Epidermal melanocyte (primary cell): Measurements from ENCODE around the gene HHEX.
"Not testable (repeated sequence)": the region's sequence is repeated elsewhere in the genome, so short reads cannot be mapped to it uniquely, and the experiment has no call there.

Experiments used
- DNase-seq: peaks from one replicate; pipeline ENCODE4 v3.0.0; 2011; ENCODE audit warnings: low spot score; ENCODE audit not compliant: insufficient read length

The HHEX gene

GRCh38 chr10:92689663-92690210 lies at the start of gene HHEX:
Gene HHEX (plus strand): TSS chr10:92689955. CDS start chr10:92689987, 32 bp downstream.
- no peak for DNase-seq

DNA sequence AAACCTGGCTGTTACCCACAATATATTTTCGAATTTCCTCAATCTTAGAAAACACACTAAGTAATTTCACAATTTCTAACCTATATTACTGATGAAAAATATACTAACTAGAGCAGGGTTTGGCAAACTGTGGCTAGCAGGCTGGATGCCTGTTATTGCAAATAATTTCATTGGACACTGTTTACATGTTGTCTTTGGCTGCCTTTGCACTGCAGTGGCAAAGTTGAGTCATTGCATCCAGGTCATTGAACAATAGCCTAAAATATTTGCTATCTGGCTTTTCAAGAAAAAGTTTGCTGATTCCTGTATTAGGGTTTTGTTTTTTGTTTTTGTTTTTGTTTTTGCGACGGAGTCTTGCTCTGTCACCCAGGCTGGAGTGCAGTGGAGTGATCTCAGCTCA lies 49.6 kb upstream of the HHEX start:
- no peak for DNase-seq

DNA sequence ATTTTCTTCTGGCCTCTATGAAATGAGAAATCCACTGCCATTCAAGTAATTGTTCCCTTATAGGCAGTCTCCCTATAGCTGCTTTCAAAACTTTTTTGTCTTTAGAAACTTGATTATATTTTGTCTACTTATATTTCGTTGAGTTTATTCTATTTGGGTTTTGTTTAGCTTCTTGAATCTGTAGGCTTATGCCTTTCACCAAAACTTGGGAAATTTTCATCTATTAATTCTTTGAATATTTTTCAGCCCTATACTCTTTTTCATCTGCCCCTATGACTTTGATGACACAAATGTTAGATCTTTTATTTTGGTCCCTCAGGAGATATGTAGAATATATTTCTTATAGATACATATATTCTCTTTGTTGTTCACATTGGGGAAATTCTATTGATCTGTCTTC lies 48.3 kb upstream of the HHEX start:
- DNase-seq = no peak

GRCh38 chr10:92644921-92645320 lies 44.8 kb upstream of the HHEX start:
- DNase-seq = no peak

DNA sequence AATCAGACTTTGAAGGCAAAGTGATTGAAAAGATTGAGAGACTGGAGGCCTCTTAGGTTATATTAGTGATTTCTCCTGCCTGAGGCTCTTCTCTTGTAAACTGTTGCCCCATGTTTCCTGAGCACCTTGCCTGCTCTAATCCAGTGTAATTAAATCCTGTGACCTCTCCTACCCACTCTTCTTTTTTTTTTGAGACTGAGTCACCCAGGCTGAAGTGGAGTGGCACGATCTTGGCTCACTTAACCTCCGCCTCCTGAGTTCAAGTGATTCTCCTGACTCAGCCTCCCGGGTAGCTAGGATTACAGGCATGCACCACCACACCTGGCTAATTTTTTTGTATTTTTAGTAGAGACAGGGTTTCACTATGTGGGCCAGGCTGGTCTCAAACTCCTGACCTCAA lies 38.9 kb upstream of the HHEX start:
- DNase-seq = not testable (repeated sequence)

DNA sequence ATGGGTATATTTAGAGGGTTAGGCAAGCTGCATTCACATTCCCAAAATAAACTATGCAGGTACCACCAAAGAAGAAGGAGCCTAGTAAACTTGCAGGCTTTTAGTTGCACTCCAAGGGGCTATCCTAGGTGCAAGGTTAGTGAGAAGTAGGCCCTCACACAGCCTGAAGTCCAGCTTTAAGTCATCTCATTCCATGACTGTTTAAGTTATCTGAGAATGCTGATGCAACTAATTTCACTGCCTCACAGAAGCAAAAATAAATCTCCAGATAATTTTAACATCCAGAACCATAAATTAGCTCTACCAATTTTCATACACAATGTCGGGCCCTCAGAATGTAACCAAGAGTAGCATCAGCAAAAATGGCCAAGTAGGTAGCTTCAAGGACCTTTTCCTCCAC lies 34.3 kb upstream of the HHEX start:
- DNase-seq = no peak

DNA sequence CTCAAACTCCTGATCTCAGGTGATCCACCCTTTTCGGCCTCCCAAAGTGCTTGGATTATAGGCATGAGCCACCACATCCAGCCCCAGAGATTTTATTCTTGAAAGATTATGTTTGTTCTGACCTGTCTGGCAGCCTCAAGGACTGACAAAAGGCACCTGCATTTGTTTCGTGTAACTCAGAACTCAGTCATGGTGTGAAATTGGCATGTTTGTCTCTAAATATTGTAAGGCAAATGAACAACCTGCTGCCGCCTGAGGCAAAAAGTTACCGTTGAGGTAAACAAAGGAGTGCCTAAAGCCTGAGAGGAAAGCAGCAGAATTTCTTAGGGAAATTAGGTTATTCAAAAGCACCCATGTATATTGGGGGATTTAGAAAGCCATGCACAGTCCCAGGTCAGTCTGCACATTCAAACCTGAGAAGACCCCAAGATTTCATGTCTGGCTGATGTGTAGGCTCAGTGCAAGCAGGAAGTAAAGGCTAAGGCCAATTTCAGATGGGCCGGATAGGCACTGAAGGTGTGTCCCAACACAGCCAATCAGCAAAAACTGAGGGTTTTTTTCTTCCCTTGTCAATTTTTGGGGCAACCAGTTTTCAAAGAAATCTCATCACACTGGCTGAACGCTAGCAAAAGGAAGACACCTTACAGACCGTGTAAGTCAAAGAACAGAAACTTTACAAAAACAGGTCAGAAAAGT lies 33.3 kb upstream of the HHEX start:
- no peak for DNase-seq

DNA sequence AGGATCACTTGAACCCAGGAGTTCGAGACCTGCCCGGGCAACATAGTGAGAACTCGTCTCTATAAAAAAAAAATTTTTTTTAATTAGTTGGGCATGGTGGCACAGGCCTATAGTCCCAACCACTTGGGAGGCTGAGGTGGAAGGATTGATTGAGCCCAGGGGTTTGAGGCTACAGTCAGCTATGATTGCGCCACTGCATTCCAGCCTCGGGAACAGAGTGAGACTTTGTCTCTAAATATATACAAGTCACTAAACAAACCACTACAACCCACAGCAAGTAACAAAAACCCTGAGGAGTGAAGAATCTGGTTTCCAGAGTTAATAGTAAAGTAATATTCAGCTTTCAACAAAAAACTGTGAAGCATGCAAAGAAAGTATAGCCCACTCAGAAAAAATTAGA lies 32.7 kb upstream of the HHEX start:
- DNase-seq = no peak

- DNase-seq = no peak
These were observed 26.9 kb upstream of the HHEX start for GRCh38 chr10:92662848-92663247.

GRCh38 chr10:92664322-92664721 lies 25.4 kb upstream of the HHEX start:
- no peak for DNase-seq

DNA sequence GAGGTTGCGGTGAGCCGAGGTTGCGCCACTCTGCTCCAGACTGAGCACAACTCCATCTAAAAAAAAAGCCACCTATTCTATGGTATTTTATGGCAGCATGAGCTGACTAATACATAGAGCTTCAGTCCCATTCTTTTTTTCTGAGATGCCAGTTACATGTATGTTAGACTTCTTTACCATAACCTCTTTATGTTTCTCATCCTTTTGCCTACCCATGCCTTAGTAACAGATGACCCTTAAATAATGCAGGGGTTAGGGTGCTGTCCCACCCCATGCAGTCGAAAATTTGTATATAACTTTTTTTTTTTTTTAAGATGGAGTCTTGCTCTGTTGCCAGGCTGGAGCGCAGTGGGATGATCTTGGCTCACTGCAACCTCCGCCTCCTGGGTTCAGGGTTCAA lies 22.7 kb upstream of the HHEX start:
- no peak for DNase-seq

DNA sequence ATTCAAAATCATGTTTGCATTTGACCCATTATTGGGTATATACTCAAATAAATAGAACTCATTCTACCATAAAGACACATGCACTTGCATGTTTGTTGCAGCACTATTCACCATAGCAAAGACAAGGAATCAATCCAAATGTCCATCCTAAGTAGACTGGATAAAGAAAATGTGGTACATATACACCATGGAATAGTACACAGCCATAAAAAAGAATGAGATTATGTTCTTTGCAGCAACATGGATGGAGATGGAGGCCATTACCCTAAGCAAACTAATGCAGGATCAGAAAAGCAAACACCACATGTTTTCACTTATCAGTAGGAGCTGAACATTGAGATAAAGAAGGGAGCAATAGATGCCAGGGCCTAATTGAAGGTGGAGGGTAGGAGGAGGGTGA lies 12.0 kb upstream of the HHEX start:
- no peak for DNase-seq

GRCh38 chr10:92678206-92678605 lies 11.5 kb upstream of the HHEX start:
- DNase-seq = no peak

DNA sequence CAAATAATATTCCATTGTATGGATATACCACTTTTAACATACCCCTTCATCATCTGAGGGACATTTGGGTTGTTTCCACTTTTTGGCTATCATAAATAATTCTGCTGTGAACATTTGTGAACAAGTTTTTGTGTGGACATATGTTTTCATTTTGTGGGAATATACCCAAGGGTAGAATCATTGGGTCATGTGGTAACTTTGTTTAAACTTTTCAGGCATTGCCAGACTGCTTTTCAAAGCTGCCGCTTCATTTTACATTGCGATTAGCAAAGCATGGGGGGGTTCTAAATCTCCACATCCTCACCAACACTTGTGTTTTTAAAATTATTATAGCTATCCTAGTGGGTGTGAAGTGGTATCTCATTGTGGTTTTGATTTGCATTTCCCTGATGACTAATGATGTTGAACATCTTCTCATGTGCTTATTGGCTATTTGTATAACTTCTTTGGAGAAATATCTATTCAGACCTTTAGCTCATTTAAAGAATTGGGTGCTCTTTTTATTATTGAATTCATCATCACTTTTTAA lies 8.4 kb upstream of the HHEX start:
- no peak for DNase-seq

- DNase-seq = no peak
These were observed 1.2 kb upstream of the HHEX start for GRCh38 chr10:92688573-92688926.

- no peak for DNase-seq
These were observed 660 bp upstream of the HHEX start for GRCh38 chr10:92688927-92689662.

- no peak for DNase-seq
These were observed 608 bp downstream of the HHEX start for GRCh38 chr10:92690211-92690914.

GRCh38 chr10:92690915-92691590 lies 1.3 kb downstream of the HHEX start:
- DNase-seq = no peak

DNA sequence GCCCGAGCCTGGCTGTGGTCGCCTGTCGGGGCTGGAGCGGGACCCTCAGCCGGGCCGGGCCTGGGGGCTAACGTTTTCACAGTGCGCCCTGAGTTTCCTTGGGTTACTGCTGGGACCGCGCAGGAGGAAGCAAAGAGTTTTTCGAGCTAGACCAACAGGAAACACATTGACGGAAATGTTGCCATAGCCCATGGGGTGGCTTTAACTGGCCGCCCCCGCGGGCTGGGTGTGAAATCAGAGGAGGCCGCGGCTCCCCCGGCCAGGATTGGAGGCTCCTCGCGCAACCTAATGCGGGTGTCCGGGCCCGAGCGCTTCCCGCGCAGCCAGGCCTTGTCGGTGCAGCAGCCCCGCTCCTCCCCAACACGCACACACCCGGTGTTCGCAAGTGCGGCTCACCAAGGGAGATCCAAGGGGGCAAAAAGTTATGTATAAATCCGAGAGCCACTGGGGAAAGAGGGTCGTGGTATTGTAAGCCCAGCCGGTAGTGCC lies 1.9 kb downstream of the HHEX start:
- DNase-seq = no peak

DNA sequence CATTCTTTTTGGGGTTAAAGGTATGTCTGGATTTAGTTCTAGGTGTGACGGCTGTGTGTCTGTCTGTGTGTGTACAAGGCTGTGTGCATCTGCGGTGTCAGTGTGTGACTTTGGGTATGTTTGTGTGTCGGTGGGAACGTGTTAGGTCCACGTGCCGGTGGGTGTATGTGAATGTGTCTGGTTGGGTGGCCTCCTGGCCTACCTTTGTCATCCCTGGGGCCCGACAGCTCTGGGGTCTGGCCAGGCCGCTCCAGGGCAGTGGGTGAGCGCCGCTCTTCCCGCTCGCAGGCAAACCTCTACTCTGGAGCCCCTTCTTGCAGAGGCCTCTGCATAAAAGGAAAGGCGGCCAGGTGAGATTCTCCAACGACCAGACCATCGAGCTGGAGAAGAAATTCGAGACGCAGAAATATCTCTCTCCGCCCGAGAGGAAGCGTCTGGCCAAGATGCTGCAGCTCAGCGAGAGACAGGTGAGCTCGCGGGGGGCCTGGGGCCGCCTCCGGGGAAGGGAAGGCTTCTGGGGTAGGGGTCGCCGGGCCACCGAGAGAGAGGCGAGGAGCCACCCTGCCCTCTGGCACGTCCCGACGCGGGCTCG lies 2.4 kb downstream of the HHEX start:
- no peak for DNase-seq
